ENCODE measurements around the gene EID3.

The EID3 gene

GRCh38 chr12:104296718-104297117 is 6.8 kb upstream of the EID3 start:
- no peaks in the 10 kb centered on the region for H3K27me3 ChIP-seq (ENCODE audit: insufficient read depth, low read length, poor library complexity)
- no peak overlapping the region for H2BK15ac ChIP-seq (replicated peaks; ENCODE audit: low read depth)
- no peaks in the 10 kb centered on the region for H3K4me1 ChIP-seq (ENCODE audit: control insufficient read depth, low read depth, low read length)
- H3K36me3 ChIP-seq (ENCODE audit: control insufficient read depth, insufficient read depth, low read length): no peaks in the 10 kb centered on the region
- no peak overlapping the region for H2AK5ac ChIP-seq (ENCODE audit: low read length)
- H3K9ac ChIP-seq (ENCODE audit: low read length): no peak overlapping the region
- H3K23ac ChIP-seq (ENCODE audit: low read length): no peak overlapping the region
- no peak overlapping the region for H3K18ac ChIP-seq (ENCODE audit: low read length)
- no peak overlapping the region for H3K4ac ChIP-seq (ENCODE audit: low read depth, low read length)
- H3K27ac ChIP-seq (ENCODE audit: low read depth, low read length): no peak overlapping the region
- H4K5ac ChIP-seq (ENCODE audit: low read length): no peak overlapping the region
- no peak overlapping the region for H2BK5ac ChIP-seq (ENCODE audit: low read length)
- H3K56ac ChIP-seq (ENCODE audit: low read length): no peak overlapping the region
- H2BK120ac ChIP-seq (ENCODE audit: low read depth, low read length): no peak overlapping the region
- WGBS (ENCODE audit: extremely low coverage, insufficient coverage, low lambda C conversion rate): no CpG with 5 or more reads among the region's 4 CpGs
- H3K4me3 ChIP-seq (ENCODE audit: low read length): no peak overlapping the region
- no peak for DNase-seq
- no peak overlapping the region for H4K8ac ChIP-seq (ENCODE audit: low read depth, low read length)
- no peak overlapping the region for H3K4me2 ChIP-seq (ENCODE audit: low read length)
- H3K79me2 ChIP-seq (ENCODE audit: control insufficient read depth, insufficient read depth, low read length): peaks cover 31% of the 10 kb centered on the region
- peaks cover 10% of the 10 kb centered on the region for H3K79me1 ChIP-seq (ENCODE audit: low read length)

GRCh38 chr12:104297477-104298113 is 5.9 kb upstream of the EID3 start:
- Histone ChIP-seq H2BK5ac (ENCODE audit: low read length) (no peak overlapping the region), H3K4ac (ENCODE audit: low read depth, low read length) (no peak overlapping the region), H2AK5ac (ENCODE audit: low read length) (no peak overlapping the region), H3K4me1 (ENCODE audit: control insufficient read depth, low read depth, low read length) (no peaks in the 10 kb centered on the region), H3K4me3 (ENCODE audit: low read length) (no peak overlapping the region), H3K79me2 (ENCODE audit: control insufficient read depth, insufficient read depth, low read length) (peaks cover 30% of the 10 kb centered on the region), H3K79me1 (ENCODE audit: low read length) (peaks cover 10% of the 10 kb centered on the region), H3K18ac (ENCODE audit: low read length) (no peak overlapping the region), H2BK120ac (ENCODE audit: low read depth, low read length) (no peak overlapping the region), H3K4me2 (ENCODE audit: low read length) (no peak overlapping the region), H4K5ac (ENCODE audit: low read length) (no peak overlapping the region), H3K23ac (ENCODE audit: low read length) (no peak overlapping the region), H4K8ac (ENCODE audit: low read depth, low read length) (no peak overlapping the region), H3K36me3 (ENCODE audit: control insufficient read depth, insufficient read depth, low read length) (no peaks in the 10 kb centered on the region), H3K27me3 (ENCODE audit: insufficient read depth, low read length, poor library complexity) (no peaks in the 10 kb centered on the region), H3K56ac (ENCODE audit: low read length) (no peak overlapping the region), H3K9ac (ENCODE audit: low read length) (no peak overlapping the region), H3K27ac (ENCODE audit: low read depth, low read length) (no peak overlapping the region), H2BK15ac (replicated peaks; ENCODE audit: low read depth) (no peak overlapping the region)
- WGBS (ENCODE audit: extremely low coverage, insufficient coverage, low lambda C conversion rate): no CpG with 5 or more reads among the region's 10 CpGs
- DNase-seq: no peak

GRCh38 chr12:104299842-104300481 is 3.6 kb upstream of the EID3 start:
- H3K4me2 ChIP-seq (ENCODE audit: low read length): no peak overlapping the region
- peaks cover 13% of the 10 kb centered on the region for H3K79me1 ChIP-seq (ENCODE audit: low read length)
- H3K27ac ChIP-seq (ENCODE audit: low read depth, low read length): no peak overlapping the region
- no peak overlapping the region for H3K9ac ChIP-seq (ENCODE audit: low read length)
- no peak overlapping the region for H3K23ac ChIP-seq (ENCODE audit: low read length)
- H3K4ac ChIP-seq (ENCODE audit: low read depth, low read length): no peak overlapping the region
- H2BK5ac ChIP-seq (ENCODE audit: low read length): no peak overlapping the region
- DNase-seq: no peak
- no peak overlapping the region for H3K4me3 ChIP-seq (ENCODE audit: low read length)
- WGBS (ENCODE audit: extremely low coverage, insufficient coverage, low lambda C conversion rate): no CpG with 5 or more reads among the region's 6 CpGs
- H3K56ac ChIP-seq (ENCODE audit: low read length): no peak overlapping the region
- H3K18ac ChIP-seq (ENCODE audit: low read length): no peak overlapping the region
- no peaks in the 10 kb centered on the region for H3K36me3 ChIP-seq (ENCODE audit: control insufficient read depth, insufficient read depth, low read length)
- H2AK5ac ChIP-seq (ENCODE audit: low read length): no peak overlapping the region
- H3K4me1 ChIP-seq (ENCODE audit: control insufficient read depth, low read depth, low read length): peaks cover 4% of the 10 kb centered on the region
- H2BK15ac ChIP-seq (replicated peaks; ENCODE audit: low read depth): no peak overlapping the region
- peaks cover 29% of the 10 kb centered on the region for H3K79me2 ChIP-seq (ENCODE audit: control insufficient read depth, insufficient read depth, low read length)
- H4K8ac ChIP-seq (ENCODE audit: low read depth, low read length): no peak overlapping the region
- no peak overlapping the region for H2BK120ac ChIP-seq (ENCODE audit: low read depth, low read length)
- H3K27me3 ChIP-seq (ENCODE audit: insufficient read depth, low read length, poor library complexity): no peaks in the 10 kb centered on the region
- no peak overlapping the region for H4K5ac ChIP-seq (ENCODE audit: low read length)

- Histone ChIP-seq H3K23ac (ENCODE audit: low read length) (no peak overlapping the region), H3K4me2 (ENCODE audit: low read length) (no peak overlapping the region), H2BK120ac (ENCODE audit: low read depth, low read length) (no peak overlapping the region), H3K4ac (ENCODE audit: low read depth, low read length) (no peak overlapping the region), H3K4me1 (ENCODE audit: control insufficient read depth, low read depth, low read length) (peaks cover 4% of the 10 kb centered on the region), H3K18ac (ENCODE audit: low read length) (no peak overlapping the region), H2AK5ac (ENCODE audit: low read length) (no peak overlapping the region), H3K56ac (ENCODE audit: low read length) (no peak overlapping the region), H3K9ac (ENCODE audit: low read length) (no peak overlapping the region), H4K5ac (ENCODE audit: low read length) (no peak overlapping the region), H3K36me3 (ENCODE audit: control insufficient read depth, insufficient read depth, low read length) (no peaks in the 10 kb centered on the region), H3K79me1 (ENCODE audit: low read length) (peaks cover 11% of the 10 kb centered on the region), H3K27me3 (ENCODE audit: insufficient read depth, low read length, poor library complexity) (no peaks in the 10 kb centered on the region), H2BK5ac (ENCODE audit: low read length) (no peak overlapping the region), H3K27ac (ENCODE audit: low read depth, low read length) (no peak overlapping the region), H3K79me2 (ENCODE audit: control insufficient read depth, insufficient read depth, low read length) (peaks cover 15% of the 10 kb centered on the region), H4K8ac (ENCODE audit: low read depth, low read length) (no peak overlapping the region), H2BK15ac (replicated peaks; ENCODE audit: low read depth) (no peak overlapping the region), H3K4me3 (ENCODE audit: low read length) (no peak overlapping the region)
- no CpG with 5 or more reads among the region's 10 CpGs for WGBS (ENCODE audit: extremely low coverage, insufficient coverage, low lambda C conversion rate)
- no peak for DNase-seq
Observed at GRCh38 chr12:104304261-104305009, 896 bp downstream of the EID3 start.

GRCh38 chr12:104305349-104305748 is 1.8 kb downstream of the EID3 start:
- no peak overlapping the region for H3K4ac ChIP-seq (ENCODE audit: low read depth, low read length)
- H4K5ac ChIP-seq (ENCODE audit: low read length): no peak overlapping the region
- peaks cover 13% of the 10 kb centered on the region for H3K79me1 ChIP-seq (ENCODE audit: low read length)
- peaks cover 18% of the 10 kb centered on the region for H3K79me2 ChIP-seq (ENCODE audit: control insufficient read depth, insufficient read depth, low read length)
- no peak overlapping the region for H4K8ac ChIP-seq (ENCODE audit: low read depth, low read length)
- H3K4me1 ChIP-seq (ENCODE audit: control insufficient read depth, low read depth, low read length): peaks cover 4% of the 10 kb centered on the region
- H3K4me2 ChIP-seq (ENCODE audit: low read length): no peak overlapping the region
- H3K27ac ChIP-seq (ENCODE audit: low read depth, low read length): no peak overlapping the region
- no peak overlapping the region for H3K9ac ChIP-seq (ENCODE audit: low read length)
- H3K36me3 ChIP-seq (ENCODE audit: control insufficient read depth, insufficient read depth, low read length): no peaks in the 10 kb centered on the region
- no peak overlapping the region for H3K18ac ChIP-seq (ENCODE audit: low read length)
- no peak overlapping the region for H2AK5ac ChIP-seq (ENCODE audit: low read length)
- H2BK15ac ChIP-seq (replicated peaks; ENCODE audit: low read depth): no peak overlapping the region
- H3K27me3 ChIP-seq (ENCODE audit: insufficient read depth, low read length, poor library complexity): no peaks in the 10 kb centered on the region
- no CpG with 5 or more reads among the region's 2 CpGs for WGBS (ENCODE audit: extremely low coverage, insufficient coverage, low lambda C conversion rate)
- H2BK120ac ChIP-seq (ENCODE audit: low read depth, low read length): no peak overlapping the region
- no peak overlapping the region for H3K4me3 ChIP-seq (ENCODE audit: low read length)
- H3K56ac ChIP-seq (ENCODE audit: low read length): no peak overlapping the region
- H3K23ac ChIP-seq (ENCODE audit: low read length): no peak overlapping the region
- no peak for DNase-seq
- no peak overlapping the region for H2BK5ac ChIP-seq (ENCODE audit: low read length)

Measured in mesendoderm (in vitro differentiated cells).